HUES48 (cell line): ENCODE data around the gene MEIG1.
"Not testable (repeated sequence)": the region's sequence is repeated elsewhere in the genome, so short reads cannot be mapped to it uniquely, and the experiment has no call there.

Experiments
- H3K27ac ChIP-seq: one replicate; pipeline ENCODE4 v1.7.0; 2013; ENCODE audit warnings: low read depth, low read length, inconsistent platforms
- H3K27me3 ChIP-seq: 2 replicates; pipeline ENCODE4 v1.6.1; 2013; ENCODE audit warnings: mild to moderate bottlenecking, low read length; ENCODE audit not compliant: control insufficient read depth, insufficient read depth
- H3K36me3 ChIP-seq: 2 replicates; pipeline ENCODE4 v1.6.1; 2013; ENCODE audit warnings: low read length; ENCODE audit not compliant: control insufficient read depth, insufficient read depth
- H3K4me1 ChIP-seq: 2 replicates; pipeline ENCODE4 v1.6.1; 2013; ENCODE audit warnings: mild to moderate bottlenecking, low read length; ENCODE audit not compliant: control insufficient read depth, insufficient read depth
- H3K4me3 ChIP-seq: 2 replicates; pipeline ENCODE4 v1.5.1; 2013; ENCODE audit warnings: mild to moderate bottlenecking, low read depth, low read length
- H3K9ac ChIP-seq: 2 replicates; pipeline ENCODE4 v1.6.1; 2013; ENCODE audit warnings: mild to moderate bottlenecking, low read depth, low read length, moderate library complexity
- H3K9me3 ChIP-seq: 2 replicates; pipeline ENCODE4 v1.6.1; 2013; ENCODE audit warnings: low read length; ENCODE audit not compliant: control insufficient read depth, insufficient read depth

MEIG1 gene

GRCh38 chr10:14954934-14955333 is 4.3 kb upstream of the MEIG1 start:
- no peak overlapping the region for H3K27ac ChIP-seq
- no peaks in the 10 kb centered on the region for H3K9me3 ChIP-seq
- peaks cover 17% of the 10 kb centered on the region for H3K27me3 ChIP-seq
- H3K36me3 ChIP-seq, result no peaks in the 10 kb centered on the region
- H3K9ac ChIP-seq, result no peak overlapping the region
- H3K4me3 ChIP-seq, result peak overlapping the region; percentile 76
- H3K4me1 ChIP-seq, result peaks cover 12% of the 10 kb centered on the region

- Histone ChIP-seq H3K9ac (no peak overlapping the region; the same call in 1 of the 2 replicates), H3K36me3 (no peaks in the 10 kb centered on the region), H3K9me3 (no peaks in the 10 kb centered on the region), H3K27me3 (peaks cover 36% of the 10 kb centered on the region), H3K4me3 (peak overlapping the region; percentile 95), H3K27ac (peak overlapping the region; percentile 98), H3K4me1 (no peaks in the 10 kb centered on the region)
Measured at GRCh38 chr10:14958872-14959220, 342 bp upstream of the MEIG1 start.

GRCh38 chr10:14967897-14968296 is 8.7 kb downstream of the MEIG1 start:
- H3K4me3 ChIP-seq, result no peak overlapping the region
- H3K9ac ChIP-seq, result no peak overlapping the region
- no peaks in the 10 kb centered on the region for H3K36me3 ChIP-seq
- no peak overlapping the region for H3K27ac ChIP-seq
- H3K4me1 ChIP-seq, result no peaks in the 10 kb centered on the region
- H3K9me3 ChIP-seq, result no peaks in the 10 kb centered on the region
- H3K27me3 ChIP-seq, result peaks cover 12% of the 10 kb centered on the region

GRCh38 chr10:14971867-14972448 is 12.8 kb downstream of the MEIG1 start:
- Histone ChIP-seq H3K27me3 (peaks cover 7% of the 10 kb centered on the region; the same call in 1 of the 2 replicates), H3K9me3 (no peaks in the 10 kb centered on the region), H3K27ac (no peak overlapping the region), H3K36me3 (no peaks in the 10 kb centered on the region), H3K9ac (no peak overlapping the region), H3K4me1 (no peaks in the 10 kb centered on the region), H3K4me3 (no peak overlapping the region)

- not testable (repeated sequence) for H3K36me3 ChIP-seq, H3K27me3 ChIP-seq, H3K9me3 ChIP-seq, H3K27ac ChIP-seq, H3K4me1 ChIP-seq, H3K4me3 ChIP-seq, H3K9ac ChIP-seq
Measured at GRCh38 chr10:14974153-14974998, 15.2 kb downstream of the MEIG1 start.

GRCh38 chr10:14975672-14976273 is 16.6 kb downstream of the MEIG1 start:
- no peak overlapping the region for H3K9ac ChIP-seq
- no peak overlapping the region for H3K27ac ChIP-seq
- H3K9me3 ChIP-seq, result no peaks in the 10 kb centered on the region
- no peaks in the 10 kb centered on the region for H3K4me1 ChIP-seq
- no peak overlapping the region for H3K4me3 ChIP-seq
- H3K36me3 ChIP-seq, result no peaks in the 10 kb centered on the region
- no peaks in the 10 kb centered on the region; the same call in 1 of the 2 replicates for H3K27me3 ChIP-seq

GRCh38 chr10:14982744-14983143 is 23.6 kb downstream of the MEIG1 start:
- Histone ChIP-seq H3K9ac (no peak overlapping the region), H3K27me3 (no peaks in the 10 kb centered on the region; the same call in 1 of the 2 replicates), H3K4me1 (no peaks in the 10 kb centered on the region), H3K27ac (no peak overlapping the region), H3K36me3 (no peaks in the 10 kb centered on the region), H3K4me3 (no peak overlapping the region), H3K9me3 (no peaks in the 10 kb centered on the region)

- H3K4me1 ChIP-seq, H3K27ac ChIP-seq, H3K36me3 ChIP-seq: not testable (repeated sequence)
Measured at GRCh38 chr10:14989552-14989951, 30.4 kb downstream of the MEIG1 start.

GRCh38 chr10:14991035-14991749 is 32.0 kb downstream of the MEIG1 start:
- not testable (repeated sequence) for H3K9ac ChIP-seq, H3K36me3 ChIP-seq, H3K4me1 ChIP-seq, H3K27me3 ChIP-seq, H3K27ac ChIP-seq, H3K4me3 ChIP-seq, H3K9me3 ChIP-seq

More at GRCh38 chr10:14989552-14989951, 30.4 kb downstream of the MEIG1 start:
- H3K27me3 ChIP-seq, H3K9ac ChIP-seq, H3K9me3 ChIP-seq, H3K4me3 ChIP-seq: not testable (repeated sequence)

- not testable (repeated sequence) for H3K27ac ChIP-seq, H3K4me1 ChIP-seq, H3K9me3 ChIP-seq, H3K27me3 ChIP-seq, H3K36me3 ChIP-seq, H3K9ac ChIP-seq, H3K4me3 ChIP-seq
Measured at GRCh38 chr10:14992336-14992735, 33.1 kb downstream of the MEIG1 start.
